Hematopoietic multipotent progenitor cell treated with erythropoietin and hydrocortisone succinate and interleukin-3 and kit ligand, for 17 days (in vitro differentiated cells): ENCODE measurements around the gene LRRC9.
"Not testable (repeated sequence)": the region's sequence is repeated elsewhere in the genome, so short reads cannot be mapped to it uniquely, and the experiment has no call there.

Experiments used
- DNase-seq: peaks from one replicate; pipeline ENCODE4 v3.0.0-alpha.2; 2015; ENCODE audit warnings: low spot score

LRRC9 gene

DNA sequence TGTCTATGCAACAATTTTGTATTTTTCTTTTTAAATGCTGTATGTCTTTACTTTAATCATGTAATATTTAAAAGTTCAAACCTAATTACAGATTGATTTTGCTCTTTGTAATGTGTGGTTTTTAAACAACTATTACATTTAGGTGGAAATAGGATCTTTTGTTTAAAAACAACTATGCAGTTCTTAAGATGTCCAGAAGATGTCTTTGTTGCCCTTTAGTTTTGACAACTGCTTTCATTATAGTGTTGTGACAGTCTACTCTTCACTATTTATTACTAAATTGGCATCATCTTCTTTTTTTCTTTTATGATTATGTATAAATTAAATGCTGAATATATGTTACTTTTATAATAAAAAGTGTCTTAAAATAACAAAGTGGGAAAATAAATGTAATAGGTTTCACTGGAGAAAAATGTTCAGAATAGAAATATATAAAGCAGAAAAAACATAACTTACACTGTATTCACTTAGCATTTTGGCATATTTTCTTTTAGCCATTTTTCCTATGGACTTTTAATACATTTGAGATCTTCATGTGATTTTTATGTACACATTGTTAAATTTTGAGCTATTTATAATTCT is 144.6 kb downstream of the LRRC9 start:
- peak; percentile 68 for DNase-seq

DNA sequence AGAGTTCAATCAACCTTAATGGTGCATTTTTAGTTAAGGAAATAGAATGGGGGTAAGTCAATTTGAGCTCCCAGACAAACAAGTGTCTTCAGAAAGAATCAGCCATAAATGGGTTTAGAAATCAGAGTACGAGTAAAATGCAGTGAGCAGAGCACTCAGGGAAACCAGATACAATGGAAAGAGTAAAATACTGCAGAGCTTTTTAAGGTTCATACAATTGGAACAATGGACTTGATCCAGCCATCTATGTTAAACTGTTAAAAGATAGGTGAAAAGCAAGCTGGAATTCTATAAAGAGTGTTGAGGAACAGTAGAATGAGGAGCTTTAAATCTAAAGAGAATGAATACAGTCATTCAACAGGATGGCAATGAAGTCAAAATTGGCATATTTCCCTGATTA is 147.9 kb downstream of the LRRC9 start:
- DNase-seq = no peak

DNA sequence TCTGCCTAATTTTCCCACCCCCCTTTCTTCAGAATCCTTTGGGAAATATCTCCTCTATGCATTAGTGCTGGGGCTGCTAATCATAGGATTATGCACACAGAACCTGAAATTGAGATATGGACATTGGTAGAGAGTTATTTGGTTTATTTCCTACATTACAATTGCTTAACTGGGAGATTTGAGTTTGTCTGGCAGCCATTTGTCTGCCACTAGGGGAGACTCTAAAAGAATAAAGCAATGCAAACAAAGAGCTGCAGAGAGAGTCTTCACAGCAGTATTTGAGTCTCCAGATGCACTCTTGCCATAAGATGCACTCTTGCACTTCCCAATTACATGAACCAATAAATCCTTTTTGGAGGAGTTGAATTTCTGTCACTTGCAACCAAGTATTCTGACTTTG is 159.8 kb downstream of the LRRC9 start:
- no peak for DNase-seq

DNA sequence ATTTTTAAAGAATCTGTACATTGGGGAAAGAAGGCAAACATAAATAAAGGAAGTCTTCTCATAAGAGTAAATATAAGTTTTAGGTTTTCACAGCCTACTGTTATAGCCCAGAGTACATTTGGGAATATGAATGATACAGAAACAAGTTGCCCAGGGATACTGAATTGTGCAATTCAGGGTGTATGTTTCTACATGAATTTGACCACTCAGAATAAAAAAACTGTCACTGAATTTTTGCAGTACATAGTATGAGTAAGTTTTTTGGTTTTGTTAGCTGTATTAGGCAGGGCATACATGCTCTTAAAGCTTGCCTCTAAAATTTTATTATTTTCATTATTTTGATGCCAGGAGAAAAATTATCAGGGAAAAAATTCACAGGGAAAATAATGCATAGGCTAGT is 165.1 kb downstream of the LRRC9 start:
- no peak for DNase-seq

DNA sequence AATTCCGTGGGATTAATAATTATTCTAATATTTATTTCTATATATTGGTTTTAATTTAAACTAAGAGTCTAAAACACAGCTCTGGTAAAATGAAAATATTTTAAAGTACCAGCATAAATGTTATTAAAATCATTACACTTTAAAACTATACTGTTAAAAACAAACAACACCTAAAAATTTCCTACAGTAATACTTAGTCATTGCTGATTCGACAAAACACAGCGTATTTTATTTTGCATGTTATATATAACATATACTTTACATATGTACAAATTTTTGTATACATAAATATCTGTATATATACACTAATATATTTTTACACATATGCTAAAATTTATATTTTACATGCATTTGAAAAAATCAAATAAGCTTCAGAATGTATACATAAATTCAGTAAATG is 165.7 kb downstream of the LRRC9 start:
- no peak for DNase-seq

DNA sequence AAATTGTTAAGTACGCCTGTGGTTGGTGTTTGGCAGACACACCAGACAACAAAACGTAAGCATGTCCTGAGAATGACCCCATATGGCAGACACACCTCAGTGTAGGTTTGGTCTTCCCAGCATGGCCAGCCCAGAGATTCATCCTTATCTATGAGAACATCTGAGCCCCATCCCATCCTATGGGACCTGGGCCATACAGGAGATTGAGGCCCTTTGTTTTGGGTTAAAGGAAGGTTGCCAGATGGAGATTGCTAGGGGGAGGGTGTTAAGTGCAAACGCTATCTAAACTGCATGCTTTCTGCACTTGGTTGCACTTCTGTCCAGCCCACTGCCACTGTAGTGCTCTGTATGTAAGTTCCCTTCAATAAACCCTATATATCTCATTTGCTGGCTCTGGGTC is 167.7 kb downstream of the LRRC9 start:
- no peak for DNase-seq

DNA sequence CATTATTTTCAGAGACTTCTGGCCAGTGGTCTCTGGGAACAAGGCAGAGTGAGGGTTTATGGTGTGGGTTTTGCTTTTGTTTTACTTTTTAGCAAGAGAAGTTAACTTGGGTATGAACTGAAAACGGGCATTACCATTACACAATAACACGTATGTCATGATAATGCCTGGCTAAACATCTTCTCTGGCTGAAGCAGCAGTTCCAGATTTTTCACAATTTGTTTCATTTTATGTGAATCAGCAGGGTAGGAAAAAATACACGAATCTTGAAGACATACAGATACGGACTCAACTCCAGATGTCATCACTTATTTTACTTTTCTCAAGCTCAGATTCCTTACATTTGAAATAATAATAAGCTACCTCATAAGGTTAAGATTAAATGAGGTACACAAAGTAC is 169.3 kb downstream of the LRRC9 start:
- DNase-seq = no peak

DNA sequence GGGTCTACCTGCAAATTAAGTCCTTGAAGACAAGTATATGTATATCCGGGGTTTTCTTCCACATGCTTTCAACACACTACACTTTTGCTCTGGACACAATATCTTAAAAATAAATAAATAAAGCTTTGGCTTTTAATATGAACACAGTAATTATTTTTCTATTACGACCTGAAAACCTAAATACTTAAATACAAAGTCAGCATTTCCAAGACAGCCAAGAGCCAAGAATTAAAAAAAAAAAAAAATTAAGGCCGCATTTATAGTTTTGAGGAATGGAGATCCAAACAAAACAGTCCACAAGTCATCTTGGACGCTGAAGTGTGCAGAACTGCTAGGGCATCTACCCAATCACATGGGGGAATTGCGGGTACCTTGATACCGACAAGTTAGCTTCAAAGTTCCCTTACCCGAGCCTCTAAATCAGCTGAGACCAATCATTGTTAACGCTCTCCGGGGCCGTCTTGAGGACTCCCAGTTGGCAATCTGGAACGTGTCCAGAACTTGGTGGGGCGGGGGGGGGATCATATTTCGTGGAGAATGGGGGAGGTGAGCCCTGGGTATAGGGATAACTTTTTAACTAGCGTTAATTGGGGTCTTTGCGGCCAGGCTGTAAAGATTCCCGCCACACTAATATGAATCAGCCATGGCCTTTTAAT is 171.0 kb downstream of the LRRC9 start:
- DNase-seq = peak; percentile 61

DNA sequence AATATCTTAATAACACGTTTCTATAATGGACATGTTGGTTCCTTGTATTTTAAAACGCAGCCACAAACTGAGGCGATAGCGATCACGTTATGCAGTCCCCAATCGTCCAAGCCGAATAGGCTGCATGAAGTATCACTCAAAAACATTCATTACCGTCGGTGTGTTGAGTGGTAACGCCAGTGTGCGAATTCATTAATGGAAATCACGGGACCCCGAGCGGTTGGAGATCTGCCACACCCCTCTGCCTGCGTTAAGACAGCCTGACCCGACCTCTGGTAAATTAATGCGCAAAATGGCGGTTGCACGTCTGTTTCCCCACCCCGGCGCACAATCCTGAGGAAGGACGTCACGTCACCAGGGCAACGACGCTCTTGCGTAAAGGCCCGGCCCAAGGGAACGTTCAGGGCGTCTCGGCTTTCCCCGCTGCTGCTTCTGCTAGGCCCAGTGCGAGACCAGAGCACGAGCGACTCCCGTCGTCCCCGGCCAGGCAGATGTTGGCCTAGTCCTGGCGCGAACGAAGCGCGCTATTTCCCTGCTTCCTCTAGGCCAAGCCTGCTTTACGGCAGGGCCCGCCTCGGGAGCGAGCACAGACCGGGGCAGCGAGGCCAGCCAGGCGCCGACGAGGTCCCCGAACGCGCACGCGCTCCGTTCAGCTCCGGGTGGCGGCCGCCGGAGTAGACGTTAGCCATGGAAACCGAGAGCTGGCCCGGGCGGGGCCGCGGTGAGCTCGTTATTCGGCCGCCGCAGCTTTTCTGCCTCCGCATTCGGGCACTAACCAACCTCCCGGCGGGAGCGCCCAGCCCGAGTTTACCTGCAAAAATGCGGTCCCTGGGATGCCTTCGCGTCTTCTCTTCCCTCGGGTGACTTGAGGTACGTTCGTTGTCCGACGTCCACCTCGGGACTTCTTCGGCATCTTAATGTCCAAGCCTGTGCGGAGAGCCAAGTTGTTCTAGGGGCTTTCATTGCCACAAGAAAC is 171.9 kb downstream of the LRRC9 start, which contains the start of gene PCNX4:
Gene PCNX4 (plus strand): TSS at position 374 of the 976 bp plus-strand sequence. CDS start 15,716 bp downstream, outside the sequence.
- DNase-seq = peak; percentile 97

DNA sequence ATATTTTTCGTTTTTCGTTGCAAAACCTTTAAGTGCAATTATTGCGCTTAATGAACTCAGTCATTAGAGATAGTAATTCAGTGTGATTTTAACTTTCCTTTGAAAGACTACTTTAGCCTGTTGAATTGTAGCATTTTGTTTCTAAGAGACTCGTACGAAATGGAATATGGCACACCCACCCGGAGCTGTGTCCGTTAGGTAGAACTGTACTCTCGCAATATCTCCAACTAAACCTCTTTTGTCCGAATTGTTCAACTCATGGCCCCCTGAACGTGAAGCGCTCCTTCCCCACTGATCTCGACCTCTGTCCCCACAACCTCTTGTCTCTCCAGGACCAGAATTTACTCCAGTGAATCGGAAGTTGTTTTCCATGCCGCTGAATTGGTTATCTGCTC is 172.6 kb downstream of the LRRC9 start:
- no peak for DNase-seq

DNA sequence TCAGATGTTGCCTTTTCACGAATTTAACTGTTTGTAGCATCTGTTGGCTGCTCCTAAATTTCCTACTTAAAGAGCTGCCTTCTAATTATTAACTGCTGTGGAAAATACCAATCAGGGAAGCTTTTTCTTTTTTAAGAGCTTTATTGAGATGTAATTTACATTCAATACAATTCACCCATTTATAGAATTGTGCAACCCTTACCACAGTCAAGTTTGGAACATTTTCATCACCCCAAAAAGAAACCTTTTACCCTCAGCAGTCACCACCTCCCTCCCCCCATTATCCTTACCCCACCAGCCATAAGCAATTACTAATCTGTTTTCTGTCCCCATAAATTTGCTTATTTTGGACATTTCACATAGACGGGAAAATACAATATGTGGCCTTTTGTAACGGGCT is 173.1 kb downstream of the LRRC9 start:
- DNase-seq = no peak

DNA sequence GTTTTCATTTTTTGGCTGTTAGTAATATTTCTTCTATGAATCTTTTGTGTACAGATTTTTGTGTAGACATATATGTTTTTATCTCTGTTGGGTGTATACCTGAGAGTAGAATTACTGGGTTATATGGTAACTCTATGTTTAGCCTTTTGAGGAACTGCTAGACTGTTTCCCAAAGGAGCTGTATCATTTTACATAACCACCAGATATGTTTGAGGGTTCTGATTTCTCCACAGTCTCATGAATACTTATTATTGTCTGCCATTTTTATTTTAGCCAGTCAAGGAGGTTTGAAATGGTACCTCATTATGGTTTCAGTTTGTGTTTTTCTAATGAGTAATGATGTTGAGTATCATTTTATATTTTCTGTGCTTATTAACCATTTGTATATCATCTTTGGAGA is 173.7 kb downstream of the LRRC9 start:
- DNase-seq = no peak

DNA sequence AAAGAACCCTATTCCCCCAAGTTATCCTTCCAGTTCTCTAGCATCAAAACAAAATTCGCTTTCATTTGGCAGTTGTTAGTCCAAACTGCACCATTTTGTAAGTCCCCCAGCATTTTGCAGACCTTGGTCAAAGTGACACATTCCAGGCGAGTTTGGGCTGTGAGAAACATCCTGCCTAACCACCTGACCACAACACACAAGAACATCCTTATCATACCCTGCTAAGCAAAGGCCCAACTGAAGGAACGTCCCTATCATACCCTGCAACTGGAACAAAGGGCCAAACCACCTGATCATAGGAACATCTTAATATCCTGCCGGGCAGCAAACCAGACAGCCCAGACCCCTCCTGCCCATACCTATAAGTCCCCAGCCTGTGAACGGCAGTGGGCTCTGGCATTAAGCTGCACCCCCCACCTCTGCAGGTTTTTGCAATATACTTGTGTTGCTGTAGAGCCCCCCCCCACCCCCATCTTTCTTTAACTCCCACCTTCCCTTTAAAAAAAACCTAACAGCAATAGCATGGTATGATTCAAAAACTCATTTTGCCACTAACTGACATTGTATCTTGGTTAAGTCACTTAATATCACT is 174.5 kb downstream of the LRRC9 start:
- DNase-seq = peak; percentile 28

DNA sequence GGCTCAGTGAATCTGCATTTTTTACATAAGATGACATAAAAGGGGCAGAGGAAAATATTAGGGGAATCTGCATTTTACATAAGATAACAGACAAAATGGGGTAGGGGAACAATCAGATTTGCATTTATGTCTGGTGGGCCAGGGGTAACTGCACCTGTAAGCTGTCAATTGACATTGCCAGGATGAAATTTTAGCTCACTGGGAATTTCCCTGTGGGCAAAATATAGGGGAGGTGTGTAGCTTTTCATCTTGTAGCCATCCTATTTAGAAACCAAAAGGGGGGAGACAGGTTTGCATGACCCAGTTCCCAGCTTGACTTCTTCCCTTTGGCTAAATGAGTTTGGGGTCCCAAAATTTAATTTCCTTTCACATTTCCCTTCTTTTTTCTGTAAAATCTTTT is 175.3 kb downstream of the LRRC9 start:
- DNase-seq = no peak

DNA sequence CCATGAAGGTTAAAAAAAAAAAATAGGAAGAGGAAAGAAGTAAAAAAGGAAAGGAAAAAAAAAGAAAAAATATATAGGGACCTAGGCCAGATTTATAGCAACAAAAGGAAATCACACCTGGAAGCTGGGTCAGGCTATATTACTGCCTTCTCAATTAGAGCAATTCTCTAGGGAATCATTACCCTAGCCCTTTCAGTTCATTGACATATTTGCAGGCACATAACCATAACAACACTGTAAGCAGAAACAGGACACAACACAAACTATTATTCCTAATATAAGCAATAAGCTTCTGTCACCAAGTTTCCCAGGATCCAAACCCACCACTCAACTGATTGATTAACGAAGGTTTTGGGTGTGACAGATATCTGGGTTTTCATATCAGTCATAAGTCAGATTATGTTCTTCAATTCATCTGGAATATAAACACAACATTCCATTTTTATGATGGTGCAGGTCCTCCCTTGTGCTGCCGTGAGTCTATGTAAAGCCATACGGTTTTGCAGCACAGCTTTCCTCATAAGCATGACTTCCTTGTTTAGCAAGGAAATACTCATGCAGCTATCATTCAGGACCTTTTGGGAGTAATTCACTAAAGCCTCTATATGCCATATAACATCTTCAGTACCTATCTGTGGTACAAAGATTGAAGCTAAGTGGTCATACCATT is 176.0 kb downstream of the LRRC9 start:
- DNase-seq = no peak

DNA sequence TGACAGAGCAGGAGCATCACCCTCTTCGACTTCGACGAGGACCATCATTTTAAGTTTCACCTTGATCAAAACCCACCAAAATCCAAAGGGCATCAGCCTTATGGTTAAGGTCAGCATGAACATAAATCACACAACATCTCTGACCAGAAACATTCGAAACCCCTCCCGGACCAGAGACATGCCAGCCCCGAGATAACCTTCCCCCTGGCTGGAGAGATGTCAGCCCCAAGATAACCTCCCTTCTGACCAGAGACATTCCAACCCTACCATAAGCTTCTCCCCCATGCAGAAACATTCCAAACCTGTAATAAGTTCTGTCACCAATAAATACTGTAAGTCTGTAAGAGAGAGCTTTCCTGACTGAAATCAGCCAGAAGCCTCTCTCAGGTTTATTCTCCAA is 178.0 kb downstream of the LRRC9 start:
- DNase-seq = no peak

DNA sequence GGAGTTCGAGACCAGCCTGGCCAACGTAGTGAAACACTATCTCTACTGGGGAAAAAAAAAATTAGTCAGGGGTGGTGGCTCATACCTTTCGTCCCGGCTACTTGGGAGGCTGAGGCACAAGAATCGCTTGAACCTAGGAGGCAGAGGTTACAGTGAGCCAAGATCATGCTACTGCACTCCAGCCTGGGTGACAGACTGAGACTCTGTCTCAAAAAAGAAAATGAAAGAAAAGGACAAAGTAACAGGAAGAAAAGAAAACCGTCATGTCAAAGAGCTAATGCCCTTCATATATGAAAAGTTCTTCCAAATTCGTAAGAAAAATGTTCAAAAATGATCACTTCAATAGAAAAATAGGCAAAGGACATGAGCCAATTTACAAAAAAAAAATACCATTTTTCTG is 179.9 kb downstream of the LRRC9 start:
- not testable (repeated sequence) for DNase-seq

DNA sequence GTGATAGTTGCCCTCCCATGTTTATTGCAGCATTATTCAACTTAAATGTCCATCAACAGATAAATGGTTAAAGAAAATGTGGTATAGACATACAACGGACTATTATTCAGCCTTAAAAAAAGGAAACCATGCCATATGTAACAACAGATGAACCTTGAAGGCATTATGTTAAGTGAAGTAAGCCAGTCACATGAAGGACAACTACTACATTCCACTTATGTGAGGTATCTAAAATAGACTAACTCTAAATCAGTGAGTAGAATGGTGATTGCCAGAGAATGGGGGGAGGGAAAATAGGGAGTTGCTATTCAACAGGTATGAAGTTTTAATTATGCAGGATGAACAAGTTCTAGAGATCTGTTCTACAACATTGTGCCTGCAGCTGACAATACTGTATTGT is 181.8 kb downstream of the LRRC9 start:
- DNase-seq = no peak

DNA sequence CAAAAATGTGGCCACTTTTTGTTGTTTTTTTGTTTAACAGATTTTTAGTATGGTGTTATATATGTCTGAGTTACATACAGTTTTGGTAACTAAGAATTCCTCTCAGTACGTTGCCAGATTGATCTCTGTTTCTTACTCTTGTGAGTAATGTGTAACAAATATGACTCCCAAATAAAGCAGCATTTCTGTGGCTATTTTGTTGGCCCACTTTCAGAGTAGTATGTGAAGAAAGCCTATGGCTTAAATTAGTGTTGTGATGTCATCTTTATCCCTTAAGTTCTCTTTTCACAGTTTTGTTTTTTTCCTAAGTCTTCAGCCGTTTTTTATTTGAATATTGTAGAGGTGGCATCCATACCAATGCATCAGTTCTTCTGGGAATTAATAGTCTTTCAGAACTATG is 182.4 kb downstream of the LRRC9 start:
- no peak for DNase-seq

DNA sequence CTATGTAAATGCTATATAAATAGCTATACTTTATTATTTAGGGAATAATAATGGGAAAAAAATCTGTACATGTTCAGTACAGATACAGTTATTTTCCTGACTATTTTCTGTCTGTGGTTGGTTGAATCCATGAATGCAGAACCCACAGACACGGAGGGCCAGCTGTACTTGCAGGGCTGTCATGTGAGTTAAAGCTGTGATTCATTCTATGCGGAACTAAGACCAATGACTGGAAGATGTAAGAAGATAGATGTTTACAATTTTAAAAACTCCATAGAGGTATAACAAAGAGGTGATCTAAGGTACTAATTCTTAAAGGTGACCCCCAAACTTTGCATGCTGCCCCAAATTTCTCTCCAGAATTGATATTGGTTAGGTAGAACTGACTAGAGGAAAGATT is 186.4 kb downstream of the LRRC9 start:
- DNase-seq = no peak

DNA sequence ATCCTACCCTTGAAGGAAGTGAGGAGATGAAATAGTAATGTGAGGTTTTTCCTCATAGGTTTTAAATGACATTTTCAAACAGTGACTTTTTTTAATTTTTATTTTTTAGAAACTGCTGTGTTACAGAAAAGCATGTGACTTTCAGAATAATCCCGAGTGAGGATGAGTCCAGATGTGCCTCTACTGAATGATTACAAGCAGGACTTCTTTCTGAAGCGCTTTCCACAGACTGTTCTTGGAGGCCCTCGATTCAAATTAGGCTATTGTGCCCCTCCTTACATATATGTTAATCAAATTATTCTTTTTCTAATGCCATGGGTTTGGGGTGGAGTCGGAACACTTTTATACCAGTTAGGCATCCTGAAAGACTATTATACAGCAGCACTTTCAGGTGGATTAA is 187.5 kb downstream of the LRRC9 start:
- no peak for DNase-seq

DNA sequence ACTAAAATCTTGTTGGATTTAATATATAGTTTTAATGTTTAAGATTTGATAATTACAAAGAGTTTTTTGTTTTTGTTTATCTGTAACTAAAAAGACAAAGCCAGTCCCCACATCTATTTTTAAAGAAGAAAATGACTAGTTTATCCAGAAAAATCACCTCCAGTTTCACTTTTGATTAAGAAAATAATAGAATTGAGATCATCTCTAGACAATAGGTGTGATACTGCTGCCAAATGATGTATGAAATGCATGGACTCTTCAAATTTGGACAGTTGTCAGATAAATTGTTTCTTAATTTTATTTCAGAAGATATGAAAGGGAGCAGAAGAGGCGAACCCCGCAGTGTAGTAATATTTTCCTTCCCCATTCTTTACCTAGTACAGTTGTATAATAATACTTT is 191.8 kb downstream of the LRRC9 start:
- no peak for DNase-seq
